Small intestine (tissue), 7 donors: ENCODE measurements around the gene UMAD1. TPM values are rescaled to one million over a fixed set of nuclear protein-coding genes. Genes with fewer than 3 reads are reported as not detected.
A peak's percentile ranks its signal among the peaks of the same experiment; 100 is the strongest.
"Not testable (repeated sequence)": the region's sequence is repeated elsewhere in the genome, so short reads cannot be mapped to it uniquely, and the experiment has no call there.

Source experiments
- DNase-seq, 2 donors: peaks; one replicate each; pipeline versions ENCODE4 v3.0.0 to v3.0.0-alpha.2; 2013
- FAIRE-seq: peaks from 2 replicates; lab custom pipeline; 2012; peaks lifted over from hg19 to GRCh38; lab: Jason Lieb, UNC
- H3K27ac ChIP-seq, 3 donors: one replicate each; pipeline ENCODE4 v1.5.1; 2013; ENCODE audit warnings: low read length in 2 of 3, mild to moderate bottlenecking in 2 of 3, control low read depth in 1 of 3, inconsistent platforms in 1 of 3, low read depth in 1 of 3, moderate library complexity in 1 of 3
- H3K27me3 ChIP-seq, 3 donors: one replicate each; pipeline ENCODE4 v1.6.1; 2013; ENCODE audit warnings: low read length in 3 of 3, inconsistent platforms in 1 of 3; ENCODE audit not compliant: control insufficient read depth in 3 of 3, insufficient read depth in 3 of 3
- H3K36me3 ChIP-seq, 3 donors: one replicate each; pipeline ENCODE4 v1.6.1; 2013; ENCODE audit warnings: low read length in 3 of 3, inconsistent platforms in 1 of 3, low read depth in 1 of 3, mild to moderate bottlenecking in 1 of 3, moderate library complexity in 1 of 3; ENCODE audit not compliant: control insufficient read depth in 3 of 3, insufficient read depth in 2 of 3
- H3K4me1 ChIP-seq, 3 donors: one replicate each; pipeline ENCODE4 v1.6.1; 2013; ENCODE audit warnings: low read length in 2 of 3, inconsistent platforms in 1 of 3, low read depth in 1 of 3, mild to moderate bottlenecking in 1 of 3, moderate library complexity in 1 of 3; ENCODE audit not compliant: control insufficient read depth in 3 of 3, insufficient read depth in 2 of 3
- H3K4me3 ChIP-seq, 3 donors: one replicate each; pipeline ENCODE4 v1.5.1; 2013; ENCODE audit warnings: low read length in 3 of 3, control low read depth in 1 of 3, inconsistent platforms in 1 of 3, low read depth in 1 of 3, mild to moderate bottlenecking in 1 of 3, moderate library complexity in 1 of 3
- H3K9me3 ChIP-seq, 2 donors: one replicate each; pipeline ENCODE4 v1.6.1; 2013; ENCODE audit warnings: low read depth in 1 of 2, low read length in 1 of 2; ENCODE audit not compliant: control insufficient read depth in 2 of 2, insufficient read depth in 1 of 2
- WGBS, 3 donors: extraction: QIAGEN DNeasy Blood & Tissue Kit; methylation state at CpG; one replicate each; pipeline ENCODE4 v1.1.7; 2013; 5-methylcytosine and 5-hydroxymethylcytosine counted together
- polyA plus RNA-seq, 4 donors: library from polyadenylated mRNA; stranded (reverse) in 3 of 4; unstranded in 1 of 4; fragments of 200-250 nt in 3 of 4; fragments of 120-200 nt in 1 of 4; gene quantifications; one replicate each; pipeline versions ENCODE4 v1.2.1 to v1.2.3, GENCODE V29; 2013
- donor health status: healthy with polysubstance abuse.
- donor health status: control.
- donor health status: control.
- donor health status: Bipolar disorder and iron deficiency.
- donor health status: healthy.

Gene UMAD1
- polyA plus RNA-seq, 4 donors = 9.2 to 21.2 (median 20.0) TPM

DNA sequence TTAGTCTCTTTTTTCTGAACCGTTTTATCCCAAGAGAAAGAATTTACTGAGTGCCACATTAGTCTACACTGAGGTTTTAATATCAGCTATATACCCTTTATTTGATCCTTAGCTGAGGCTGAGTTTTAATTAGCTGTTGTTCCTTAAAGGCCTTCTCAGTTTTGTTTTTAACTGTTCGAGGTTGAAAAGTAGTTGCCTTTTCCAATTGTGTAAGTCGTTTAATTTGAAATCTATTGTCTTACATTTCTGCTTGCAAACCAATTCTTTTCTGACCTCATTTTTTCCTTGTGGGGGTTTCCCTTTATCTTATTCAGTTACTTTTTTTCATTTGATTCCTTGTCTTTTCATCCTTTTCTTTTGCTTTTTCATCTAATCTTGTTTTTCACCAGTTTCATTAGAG lies 30.8 kb downstream of the UMAD1 start:
- Histone ChIP-seq H3K27ac (no peak overlapping the region), H3K4me1 (no peaks in the 10 kb centered on the region), H3K4me3 (no peak overlapping the region), H3K9me3 (no peaks in the 10 kb centered on the region), H3K27me3 (no peaks in the 10 kb centered on the region), H3K36me3 (peaks cover 2 to 7% (median 3%) of the 10 kb centered on the region in 3 donors)
- FAIRE-seq (no peak), DNase-seq (no peak)
- 71 to 79% (median 75%) methylated on average over 3 of the region's 3 CpGs for WGBS, 3 donors

- Histone ChIP-seq H3K36me3 (peaks cover 2 to 7% (median 3%) of the 10 kb centered on the region in 3 donors), H3K27ac (no peak overlapping the region), H3K27me3 (no peaks in the 10 kb centered on the region), H3K4me1 (no peaks in the 10 kb centered on the region), H3K9me3 (peaks cover 0 to under 1% of the 10 kb centered on the region in 2 donors), H3K4me3 (no peak overlapping the region)
- no peak for FAIRE-seq
- no peak for DNase-seq
- 78 to 88% (median 79%) methylated on average over 6 of the region's 6 CpGs for WGBS, 3 donors
These were observed 32.1 kb downstream of the UMAD1 start for GRCh38 chr7:7672545-7673239.

GRCh38 chr7:7673240-7673550 lies 32.6 kb downstream of the UMAD1 start:
- 90 to 95% (median 93%) methylated on average over 2 of the region's 2 CpGs for WGBS, 3 donors
- H3K27ac ChIP-seq = no peak overlapping the region
- FAIRE-seq = no peak

GRCh38 chr7:7675686-7676085 lies 35.1 kb downstream of the UMAD1 start:
- no peak overlapping the region for H3K27ac ChIP-seq

More at GRCh38 chr7:7673240-7673550, 32.6 kb downstream of the UMAD1 start:
- H3K36me3 ChIP-seq = peaks cover 2 to 5% (median 3%) of the 10 kb centered on the region in 3 donors
- H3K27me3 ChIP-seq = no peaks in the 10 kb centered on the region
- H3K4me1 ChIP-seq = no peaks in the 10 kb centered on the region
- no peak overlapping the region for H3K4me3 ChIP-seq
- H3K9me3 ChIP-seq = peaks cover 0 to 3% of the 10 kb centered on the region in 2 donors
- DNase-seq = no peak

GRCh38 chr7:7679640-7680039 lies 39.1 kb downstream of the UMAD1 start:
- not testable (repeated sequence) for DNase-seq, H3K36me3 ChIP-seq, FAIRE-seq, H3K9me3 ChIP-seq, H3K4me1 ChIP-seq, H3K27me3 ChIP-seq, H3K27ac ChIP-seq, H3K4me3 ChIP-seq
- WGBS, 3 donors = 96 to 99% (median 98%) methylated on average over 2 of the region's 2 CpGs

More at GRCh38 chr7:7675686-7676085, 35.1 kb downstream of the UMAD1 start:
- Histone ChIP-seq H3K4me3 (no peak overlapping the region), H3K9me3 (peaks cover 0 to 3% of the 10 kb centered on the region in 2 donors), H3K27me3 (no peaks in the 10 kb centered on the region), H3K4me1 (no peaks in the 10 kb centered on the region), H3K36me3 (peaks cover 2 to 5% (median 3%) of the 10 kb centered on the region in 3 donors)
- WGBS, 3 donors = 77 to 88% (median 79%) methylated on average over 6 of the region's 6 CpGs
- DNase-seq (no peak), FAIRE-seq (no peak)

DNA sequence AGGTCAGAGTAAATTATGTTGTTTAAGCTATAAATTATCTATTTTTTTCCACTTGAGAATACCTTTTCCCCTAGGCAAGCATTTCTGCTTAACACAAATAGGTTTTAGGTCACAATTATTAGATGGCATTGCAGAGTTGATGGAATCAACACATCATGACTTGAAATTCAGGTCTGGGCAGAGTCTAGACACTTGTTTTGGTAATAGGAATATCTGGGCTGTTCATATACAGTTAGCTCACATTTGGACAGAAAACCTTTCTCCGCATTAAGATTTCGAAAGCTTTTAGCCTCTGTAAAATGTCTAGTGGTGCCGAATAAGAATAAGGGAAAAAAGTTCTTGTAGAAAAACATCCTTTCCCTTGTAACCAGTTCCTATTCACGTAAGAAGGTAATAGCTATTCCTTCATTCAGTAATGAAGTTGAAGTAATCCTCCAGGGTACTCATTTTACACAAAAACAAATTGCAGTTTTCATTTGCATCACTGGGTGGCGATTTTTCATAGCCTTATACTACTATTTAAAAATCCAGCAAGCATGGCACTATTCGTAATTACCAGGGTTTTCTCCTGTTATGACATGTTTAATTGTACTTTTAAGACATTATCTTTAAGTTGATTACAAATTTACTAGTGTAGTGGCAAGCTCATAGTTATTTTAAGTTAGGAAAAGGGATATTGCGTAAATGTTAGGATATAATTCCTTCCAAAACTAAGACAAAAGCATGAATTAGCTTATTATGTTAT lies 40.8 kb downstream of the UMAD1 start:
- peak; percentile 94 for FAIRE-seq
- WGBS, 3 donors = 42 to 45% (median 44%) methylated on average over 7 of the region's 7 CpGs
- no peaks in the 10 kb centered on the region for H3K27me3 ChIP-seq
- DNase-seq = peak; percentile 77 to 79
- H3K4me3 ChIP-seq = no peak overlapping the region
- H3K36me3 ChIP-seq = no peaks in the 10 kb centered on the region
- H3K9me3 ChIP-seq = peaks cover 0 to 3% of the 10 kb centered on the region in 2 donors
- H3K27ac ChIP-seq = no peak overlapping the region
- H3K4me1 ChIP-seq = no peaks in the 10 kb centered on the region

DNA sequence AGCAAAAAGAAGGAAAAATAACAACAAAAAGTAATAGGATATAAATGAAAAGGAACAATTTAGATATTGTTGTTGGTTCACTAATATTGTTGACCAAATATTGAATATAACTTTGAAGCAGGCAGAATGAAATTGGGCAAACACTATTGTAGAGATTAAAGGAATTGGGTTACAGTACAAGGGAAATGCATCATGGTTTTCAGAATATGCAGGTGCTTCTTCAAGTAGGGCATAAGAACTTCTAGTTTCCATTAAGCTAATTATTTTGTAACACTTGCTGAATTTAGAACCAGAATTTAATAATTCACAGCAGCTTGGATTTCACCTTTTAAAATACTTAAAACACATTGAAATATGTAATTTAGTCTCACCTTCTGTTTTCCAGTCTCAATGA lies 41.4 kb downstream of the UMAD1 start:
- H3K4me1 ChIP-seq = no peaks in the 10 kb centered on the region
- no peaks in the 10 kb centered on the region for H3K27me3 ChIP-seq
- no peak for DNase-seq
- peaks cover 0 to 3% of the 10 kb centered on the region in 2 donors for H3K9me3 ChIP-seq
- no peak overlapping the region for H3K27ac ChIP-seq
- no peak overlapping the region for H3K4me3 ChIP-seq
- no peak for FAIRE-seq
- no peaks in the 10 kb centered on the region for H3K36me3 ChIP-seq

- Histone ChIP-seq H3K4me1 (no peaks in the 10 kb centered on the region), H3K36me3 (no peaks in the 10 kb centered on the region), H3K27me3 (no peaks in the 10 kb centered on the region), H3K4me3 (no peak overlapping the region), H3K27ac (no peak overlapping the region), H3K9me3 (peaks cover 0 to under 1% of the 10 kb centered on the region in 2 donors)
- WGBS, 3 donors = 49 to 69% (median 53%) methylated on average over 5 of the region's 5 CpGs
- FAIRE-seq (no peak), DNase-seq (no peak)
These were observed 42.3 kb downstream of the UMAD1 start for GRCh38 chr7:7682861-7683260.
